ENCODE measurements around the gene RRP12. TPM values are rescaled to one million over a fixed set of nuclear protein-coding genes. Genes with fewer than 3 reads are reported as not detected.
A peak's percentile ranks its signal among the peaks of the same experiment; 100 is the strongest.

The RRP12 gene
- polyA plus RNA-seq, 6 donors from 2014 or later = 8.1 to 20.8 (median 15.7) TPM

DNA sequence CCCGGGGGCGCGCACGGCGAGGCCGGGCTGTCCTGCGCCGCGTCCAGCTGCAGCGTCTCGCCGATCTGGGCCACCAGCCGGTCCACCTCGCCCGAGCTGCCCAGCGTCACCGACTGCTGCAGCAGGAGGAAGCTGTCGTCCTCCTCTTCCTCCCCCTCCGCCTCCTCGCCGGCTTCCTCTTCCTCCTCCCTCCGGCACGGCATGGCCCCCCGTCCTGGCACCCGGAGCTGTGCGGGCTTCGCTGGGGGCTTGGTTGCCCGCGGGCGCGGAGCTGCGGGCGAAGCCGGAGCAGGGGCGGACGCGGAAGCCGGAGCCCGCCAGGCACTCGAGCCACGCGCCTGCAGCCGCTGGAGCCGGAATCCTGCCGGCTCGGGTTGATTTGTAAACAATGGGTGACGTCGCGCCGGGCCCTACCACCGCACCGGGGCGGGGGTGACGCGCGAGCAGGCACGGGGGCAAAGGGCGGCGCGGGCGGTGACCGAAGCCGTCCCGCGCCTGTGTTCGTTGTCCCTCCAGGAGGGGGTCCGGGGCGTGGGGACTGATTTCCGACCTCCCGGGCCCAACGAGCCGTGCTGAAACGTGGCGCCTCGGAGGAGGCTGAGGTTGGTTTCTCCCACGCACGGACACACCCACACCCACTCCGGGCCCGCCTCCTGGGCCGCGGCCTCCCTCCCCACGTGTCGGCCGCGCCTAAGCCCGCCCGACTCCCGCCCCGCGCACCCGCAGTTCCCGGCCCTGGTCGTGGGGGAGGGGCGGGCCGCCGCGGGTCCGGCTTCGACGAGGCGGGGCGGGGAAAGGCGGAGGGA lies 66.6 kb downstream of the RRP12 start, which contains the start of gene FRAT2:
FRAT2 (minus strand) TSS at position 360 of the 806 bp plus-strand sequence; CDS start at position 203, 157 bp downstream.
- Mint-ChIP-seq H3K27ac (peak within 1 kb of the TSS; percentile 91 to 98 (median 96)), H3K9me3 (no peaks in the 10 kb centered on the region), H3K4me1 (peaks cover 34 to 46% (median 39%) of the 10 kb centered on the region in 3 donors), H3K27me3 (no peaks in the 10 kb centered on the region), H3K4me3 (peak within 1 kb of the TSS; percentile 82 to 97 (median 94)), H3K36me3 (peaks cover 6 to 10% of the 10 kb centered on the region in 2 donors)
- DNase-seq (peak; percentile 91), ATAC-seq (ENCODE audit: low read depth in 2 of 2) (peak; percentile 86 to 88)

DNA sequence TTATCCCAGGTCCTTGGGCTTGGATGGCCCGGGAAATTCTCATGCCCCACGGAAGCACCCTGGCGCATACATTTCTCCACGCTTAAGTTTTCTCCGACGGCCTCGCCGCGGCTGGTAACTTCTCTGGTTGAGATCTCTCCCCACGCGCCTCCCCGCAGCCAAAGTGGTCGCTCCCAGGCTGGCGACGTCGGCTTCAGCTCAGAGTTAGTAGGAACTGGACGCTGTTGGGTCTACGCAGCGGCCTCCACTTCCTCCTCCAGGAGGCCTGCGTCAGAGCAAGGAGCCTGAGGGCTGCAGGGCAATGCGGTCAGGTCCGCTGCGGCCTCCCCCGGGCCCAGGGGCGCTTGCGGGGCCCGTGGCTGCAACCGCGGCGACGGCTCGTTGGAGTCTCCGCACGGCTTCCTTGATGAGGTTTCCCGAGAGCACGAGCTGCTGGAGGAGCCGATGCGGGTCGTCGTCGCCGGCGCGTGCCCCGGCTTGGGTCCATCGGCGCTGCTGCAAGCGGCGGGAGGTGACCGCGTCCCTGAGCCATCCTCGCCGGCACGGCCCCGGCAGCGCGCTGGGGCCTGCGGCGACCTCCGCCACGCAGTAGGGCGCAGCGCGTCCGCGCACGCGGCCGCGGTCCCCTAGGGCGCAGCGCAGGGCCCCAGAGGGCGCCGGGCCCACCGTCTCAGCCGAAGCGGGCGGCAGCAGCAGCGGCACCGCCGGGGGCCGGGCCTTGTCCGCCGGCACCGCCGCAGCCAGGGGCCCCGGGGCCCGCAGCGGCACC lies 67.4 kb downstream of the RRP12 start:
- peak overlapping the region; percentile 79 to 98 (median 92) for H3K27ac Mint-ChIP-seq
- peaks cover 6 to 10% of the 10 kb centered on the region in 2 donors for H3K36me3 Mint-ChIP-seq
- peaks cover 34 to 50% (median 47%) of the 10 kb centered on the region in 3 donors for H3K4me1 Mint-ChIP-seq
- no peaks in the 10 kb centered on the region for H3K9me3 Mint-ChIP-seq
- ATAC-seq (ENCODE audit: low read depth in 2 of 2) (peak; percentile 29), DNase-seq (peak; percentile 20)
- no peaks in the 10 kb centered on the region for H3K27me3 Mint-ChIP-seq
- peak overlapping the region; percentile 82 to 97 (median 94) for H3K4me3 Mint-ChIP-seq

- ATAC-seq (ENCODE audit: low read depth in 2 of 2) = no peak
- Mint-ChIP-seq H3K27ac (peak overlapping the region; percentile 79 to 98 (median 90)), H3K4me3 (peak overlapping the region; percentile 82 to 97 (median 94)), H3K9me3 (no peaks in the 10 kb centered on the region), H3K27me3 (no peaks in the 10 kb centered on the region), H3K36me3 (peaks cover 6 to 10% of the 10 kb centered on the region in 2 donors), H3K4me1 (peaks cover 34 to 55% (median 49%) of the 10 kb centered on the region in 3 donors)
- no peak for DNase-seq
Observed at GRCh38 chr10:97333351-97333600, 67.9 kb downstream of the RRP12 start.

- Mint-ChIP-seq H3K4me3 (peak overlapping the region; percentile 82 to 97 (median 94)), H3K27ac (peak overlapping the region; percentile 78 to 98 (median 88)), H3K36me3 (peaks cover 6 to 13% of the 10 kb centered on the region in 2 donors), H3K27me3 (no peaks in the 10 kb centered on the region), H3K4me1 (peaks cover 38 to 60% (median 49%) of the 10 kb centered on the region in 3 donors), H3K9me3 (no peaks in the 10 kb centered on the region)
- no peak for ATAC-seq (ENCODE audit: low read depth in 2 of 2)
- DNase-seq = no peak
Observed at GRCh38 chr10:97332591-97333350, 68.4 kb downstream of the RRP12 start.

- DNase-seq = no peak
- peaks cover 40 to 65% (median 49%) of the 10 kb centered on the region in 3 donors for H3K4me1 Mint-ChIP-seq
Observed at GRCh38 chr10:97331153-97331703, 69.9 kb downstream of the RRP12 start.

GRCh38 chr10:97329766-97330165 lies 71.4 kb downstream of the RRP12 start:
- peaks cover 6 to 13% of the 10 kb centered on the region in 2 donors for H3K36me3 Mint-ChIP-seq
- DNase-seq (no peak), ATAC-seq (ENCODE audit: low read depth in 2 of 2) (no peak)
- H3K4me3 Mint-ChIP-seq = peak overlapping the region in 2 of 8 donors; percentile 70 to 75
- H3K9me3 Mint-ChIP-seq = no peaks in the 10 kb centered on the region
- no peaks in the 10 kb centered on the region for H3K27me3 Mint-ChIP-seq
- peaks cover 44 to 63% (median 49%) of the 10 kb centered on the region in 3 donors for H3K4me1 Mint-ChIP-seq
- peak overlapping the region in 4 of 6 donors; percentile 21 to 69 (median 58) for H3K27ac Mint-ChIP-seq

More at GRCh38 chr10:97331153-97331703, 69.9 kb downstream of the RRP12 start:
- Mint-ChIP-seq H3K4me3 (peak overlapping the region in 7 of 8 donors; percentile 75 to 97 (median 93)), H3K27me3 (no peaks in the 10 kb centered on the region), H3K36me3 (peaks cover 6 to 13% of the 10 kb centered on the region in 2 donors), H3K27ac (peak overlapping the region in 4 of 6 donors; percentile 9 to 82 (median 48)), H3K9me3 (no peaks in the 10 kb centered on the region)
- no peak for ATAC-seq (ENCODE audit: low read depth in 2 of 2)

DNA sequence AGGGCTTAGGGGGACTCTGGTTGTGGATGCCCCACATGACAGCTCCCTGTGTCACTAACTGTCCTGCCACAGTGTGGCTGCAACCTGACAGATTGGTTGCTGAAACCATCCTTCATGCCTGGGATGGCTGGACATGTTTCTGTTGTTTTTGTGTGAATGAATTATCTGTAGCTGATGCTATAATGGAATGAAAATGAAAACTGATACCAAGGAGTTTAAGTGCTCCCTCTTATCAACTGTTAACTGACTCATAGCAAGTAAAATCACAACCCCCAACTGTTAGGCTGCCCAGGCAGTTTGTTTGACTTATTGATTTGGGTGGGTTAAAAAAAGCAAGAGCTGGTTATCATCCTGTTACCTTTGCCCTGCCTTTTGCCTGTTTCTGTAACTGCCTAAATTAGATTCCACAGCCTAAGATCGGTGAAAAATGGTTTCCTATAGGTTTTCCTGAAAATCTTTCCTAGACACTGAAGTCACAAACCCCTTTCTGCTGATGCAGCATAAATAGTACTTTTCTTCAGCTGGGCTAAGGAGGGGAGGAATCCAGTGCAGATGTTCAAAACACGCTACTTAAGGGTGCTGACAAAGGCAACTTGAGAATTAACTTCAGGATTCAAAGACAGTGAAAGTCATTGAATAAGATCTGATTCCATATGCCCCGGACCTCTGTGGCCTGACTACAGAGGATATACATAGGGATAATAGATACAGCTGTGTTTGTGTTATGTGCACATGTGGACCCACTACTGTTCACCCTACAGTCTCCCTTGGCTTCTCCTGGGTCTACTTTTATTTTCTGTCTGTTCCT lies 72.3 kb downstream of the RRP12 start:
- ATAC-seq (ENCODE audit: low read depth in 2 of 2) (no peak), DNase-seq (no peak)
- no peaks in the 10 kb centered on the region for H3K9me3 Mint-ChIP-seq
- peaks cover 6 to 13% of the 10 kb centered on the region in 2 donors for H3K36me3 Mint-ChIP-seq
- peak overlapping the region in 1 of 8 donors; percentile 34 for H3K4me3 Mint-ChIP-seq
- H3K4me1 Mint-ChIP-seq = peaks cover 44 to 63% (median 49%) of the 10 kb centered on the region in 3 donors
- H3K27ac Mint-ChIP-seq = peak overlapping the region in 1 of 6 donors; percentile 69
- no peaks in the 10 kb centered on the region for H3K27me3 Mint-ChIP-seq

- Mint-ChIP-seq H3K9me3 (no peaks in the 10 kb centered on the region), H3K36me3 (peaks cover 0 to 7% of the 10 kb centered on the region in 2 donors), H3K27me3 (no peaks in the 10 kb centered on the region), H3K4me1 (peaks cover 35 to 57% (median 39%) of the 10 kb centered on the region in 3 donors), H3K27ac (peak overlapping the region in 3 of 6 donors; percentile 37 to 90 (median 75)), H3K4me3 (peak overlapping the region in 1 of 8 donors; percentile 0)
- DNase-seq (no peak), ATAC-seq (ENCODE audit: low read depth in 2 of 2) (no peak)
Observed at GRCh38 chr10:97327348-97328294, 73.5 kb downstream of the RRP12 start.

DNA sequence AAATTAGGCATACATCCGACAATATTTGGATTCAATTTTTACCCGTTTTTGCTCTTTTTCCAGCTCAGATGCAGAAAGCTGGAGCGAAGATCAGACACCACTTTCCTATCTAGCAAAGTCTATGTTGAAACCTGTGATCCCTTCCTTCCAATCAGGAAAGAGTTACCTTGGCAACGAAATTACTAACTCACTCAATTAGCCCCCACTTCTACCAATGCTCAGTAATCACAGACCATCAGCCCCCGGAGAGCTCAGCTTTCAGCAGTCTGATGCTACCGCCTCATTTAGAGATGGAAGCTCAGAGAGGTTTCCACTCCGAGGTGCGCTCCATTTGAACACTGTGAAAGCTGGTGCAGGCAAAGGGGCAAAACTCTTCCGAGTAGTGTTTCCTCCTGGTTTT lies 75.4 kb downstream of the RRP12 start:
- H3K4me1 Mint-ChIP-seq = peaks cover 27 to 57% (median 35%) of the 10 kb centered on the region in 3 donors
- ATAC-seq (ENCODE audit: low read depth in 2 of 2) (no peak), DNase-seq (no peak)
- H3K4me3 Mint-ChIP-seq = peak overlapping the region in 1 of 8 donors; percentile 21
- no peaks in the 10 kb centered on the region for H3K27me3 Mint-ChIP-seq
- no peaks in the 10 kb centered on the region for H3K9me3 Mint-ChIP-seq
- peaks cover 0 to 7% of the 10 kb centered on the region in 2 donors for H3K36me3 Mint-ChIP-seq
- peak overlapping the region in 1 of 6 donors; percentile 16 for H3K27ac Mint-ChIP-seq

- H3K9me3 Mint-ChIP-seq = no peaks in the 10 kb centered on the region
- DNase-seq (no peak), ATAC-seq (ENCODE audit: low read depth in 2 of 2) (no peak)
- H3K4me3 Mint-ChIP-seq = peak overlapping the region in 2 of 8 donors; percentile 25
- H3K4me1 Mint-ChIP-seq = peaks cover 27 to 49% (median 32%) of the 10 kb centered on the region in 3 donors
- H3K27ac Mint-ChIP-seq = peak overlapping the region in 1 of 6 donors; percentile 57
- H3K36me3 Mint-ChIP-seq = peaks cover 0 to 3% of the 10 kb centered on the region in 2 donors
- H3K27me3 Mint-ChIP-seq = no peaks in the 10 kb centered on the region
Observed at GRCh38 chr10:97323501-97323900, 77.6 kb downstream of the RRP12 start.

- DNase-seq (no peak), ATAC-seq (ENCODE audit: low read depth in 2 of 2) (no peak)
- peak overlapping the region; percentile 26 to 94 (median 88) for H3K4me3 Mint-ChIP-seq
- peak overlapping the region in 4 of 6 donors; percentile 60 to 99 (median 90) for H3K27ac Mint-ChIP-seq
- peaks cover 28 to 46% (median 29%) of the 10 kb centered on the region in 3 donors for H3K4me1 Mint-ChIP-seq
- H3K9me3 Mint-ChIP-seq = no peaks in the 10 kb centered on the region
- H3K27me3 Mint-ChIP-seq = no peaks in the 10 kb centered on the region
- no peaks in the 10 kb centered on the region for H3K36me3 Mint-ChIP-seq
Observed at GRCh38 chr10:97321804-97322190, 79.3 kb downstream of the RRP12 start.

Measured in naive B cell (primary cell).